GM19438 (cell line): ENCODE measurements around the gene ZMYM5.
"Not testable (repeated sequence)": the region's sequence is repeated elsewhere in the genome, so short reads cannot be mapped to it uniquely, and the experiment has no call there.

Experiments used
- ATAC-seq: cut with Tn5 transposase; IDR thresholded peaks from one replicate; pipeline ENCODE4 v1.9.1; 2021; ENCODE audit warnings: low read depth; ENCODE audit not compliant: unreplicated experiment

Gene ZMYM5

GRCh38 chr13:19863323-19864023, at the start of gene ZMYM5:
Gene ZMYM5, minus strand, starts transcription at chr13:19863649. Its CDS starts 11,469 bp downstream, at chr13:19852180.
- peak; percentile 74 for ATAC-seq

- ATAC-seq, result no peak
Measured at GRCh38 chr13:19910336-19911072, 47.1 kb upstream of the ZMYM5 start.

- no peak for ATAC-seq
Measured at GRCh38 chr13:19908350-19908986, 45.0 kb upstream of the ZMYM5 start.

- not testable (repeated sequence) for ATAC-seq
Measured at GRCh38 chr13:19905487-19906195, 42.2 kb upstream of the ZMYM5 start.

GRCh38 chr13:19890030-19890429, 26.6 kb upstream of the ZMYM5 start:
- no peak for ATAC-seq

GRCh38 chr13:19888799-19889198, 25.4 kb upstream of the ZMYM5 start:
- no peak for ATAC-seq

- no peak for ATAC-seq
Measured at GRCh38 chr13:19882231-19882630, 18.8 kb upstream of the ZMYM5 start.

- no peak for ATAC-seq
Measured at GRCh38 chr13:19881641-19882040, 18.2 kb upstream of the ZMYM5 start.

- peak; percentile 7 for ATAC-seq
Measured at GRCh38 chr13:19864746-19865309, 1.4 kb upstream of the ZMYM5 start.

- peak; percentile 34 for ATAC-seq
Measured at GRCh38 chr13:19864024-19864745, 736 bp upstream of the ZMYM5 start.

GRCh38 chr13:19862481-19863313, 752 bp downstream of the ZMYM5 start:
- no peak for ATAC-seq

GRCh38 chr13:19861762-19862161, 1.7 kb downstream of the ZMYM5 start:
- no peak for ATAC-seq

- no peak for ATAC-seq
Measured at GRCh38 chr13:19860884-19861655, 2.4 kb downstream of the ZMYM5 start.

GRCh38 chr13:19857637-19858036, 5.8 kb downstream of the ZMYM5 start:
- ATAC-seq, result not testable (repeated sequence)

GRCh38 chr13:19852766-19853165, 10.7 kb downstream of the ZMYM5 start:
- no peak for ATAC-seq

GRCh38 chr13:19845758-19846157, 17.7 kb downstream of the ZMYM5 start:
- no peak for ATAC-seq

GRCh38 chr13:19838865-19839275, 24.6 kb downstream of the ZMYM5 start:
- no peak for ATAC-seq

- ATAC-seq, result no peak
Measured at GRCh38 chr13:19836472-19836871, 27.0 kb downstream of the ZMYM5 start.
